ENCODE results near the gene CENPM. TPM values are rescaled to one million over a fixed set of nuclear protein-coding genes. Genes with fewer than 3 reads are reported as not detected.

The CENPM gene
- total RNA-seq, 2 donors from 2014 or later = 28.5 to 43.1 TPM

DNA sequence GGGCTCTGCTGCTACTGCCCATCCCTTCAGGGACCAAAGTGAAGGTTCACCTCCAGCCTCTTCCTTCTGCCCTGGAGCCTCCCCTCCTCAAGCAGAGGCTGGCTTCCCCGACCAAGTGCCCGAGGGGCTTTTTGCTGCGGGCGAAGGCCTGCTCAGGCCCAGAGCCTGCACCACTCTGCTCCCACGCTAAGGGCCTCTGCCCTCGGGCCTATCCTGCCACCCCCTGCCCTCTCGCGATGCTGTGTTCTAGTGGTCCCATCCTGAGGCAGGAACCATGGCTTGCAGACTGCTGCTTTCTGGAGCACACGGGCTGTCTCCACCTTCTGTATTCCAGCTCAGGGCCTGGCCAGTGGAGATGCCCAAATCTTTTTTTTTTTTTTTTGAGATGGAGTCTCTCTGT, 11.4 kb downstream of the CENPM start:
- Histone ChIP-seq H3K9ac (ENCODE audit: extremely low read depth, low read length, poor library complexity, severe bottlenecking) (no peak overlapping the region), H3K4me1 (ENCODE audit: control insufficient read depth, insufficient read depth, low read length) (no peaks in the 10 kb centered on the region), H3K9me3 (ENCODE audit: control insufficient read depth, low read length) (no peaks in the 10 kb centered on the region), H3K36me3 (ENCODE audit: control insufficient read depth, insufficient read depth, low read length) (peaks cover 8% of the 10 kb centered on the region), H3K27me3 (ENCODE audit: control insufficient read depth, insufficient read depth, low read length, poor library complexity, severe bottlenecking) (no peaks in the 10 kb centered on the region), H3K27ac (ENCODE audit: low read depth, low read length) (no peak overlapping the region), H3K4me3 (ENCODE audit: low read length) (no peak overlapping the region)
- H3K27me3 Mint-ChIP-seq (ENCODE audit: insufficient read depth) = no peaks in the 10 kb centered on the region
- no peak for DNase-seq
- no peak overlapping the region for H3K4me3 Mint-ChIP-seq
- H3K27ac Mint-ChIP-seq = no peak overlapping the region
- TF ChIP-seq, protein P1, sequence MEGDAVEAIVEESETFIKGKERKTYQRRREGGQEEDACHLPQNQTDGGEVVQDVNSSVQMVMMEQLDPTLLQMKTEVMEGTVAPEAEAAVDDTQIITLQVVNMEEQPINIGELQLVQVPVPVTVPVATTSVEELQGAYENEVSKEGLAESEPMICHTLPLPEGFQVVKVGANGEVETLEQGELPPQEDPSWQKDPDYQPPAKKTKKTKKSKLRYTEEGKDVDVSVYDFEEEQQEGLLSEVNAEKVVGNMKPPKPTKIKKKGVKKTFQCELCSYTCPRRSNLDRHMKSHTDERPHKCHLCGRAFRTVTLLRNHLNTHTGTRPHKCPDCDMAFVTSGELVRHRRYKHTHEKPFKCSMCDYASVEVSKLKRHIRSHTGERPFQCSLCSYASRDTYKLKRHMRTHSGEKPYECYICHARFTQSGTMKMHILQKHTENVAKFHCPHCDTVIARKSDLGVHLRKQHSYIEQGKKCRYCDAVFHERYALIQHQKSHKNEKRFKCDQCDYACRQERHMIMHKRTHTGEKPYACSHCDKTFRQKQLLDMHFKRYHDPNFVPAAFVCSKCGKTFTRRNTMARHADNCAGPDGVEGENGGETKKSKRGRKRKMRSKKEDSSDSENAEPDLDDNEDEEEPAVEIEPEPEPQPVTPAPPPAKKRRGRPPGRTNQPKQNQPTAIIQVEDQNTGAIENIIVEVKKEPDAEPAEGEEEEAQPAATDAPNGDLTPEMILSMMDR (conservative IDR thresholded peaks at IDR 0.05) = no peak
- 86 to 96% methylated on average over 8 to 9 of the region's 9 CpGs for WGBS, 2 experiments (ENCODE audit: insufficient coverage in 1 of 2, insufficient read length in 1 of 2)
- H3K36me3 Mint-ChIP-seq (ENCODE audit: low read depth) = peaks cover 25% of the 10 kb centered on the region
- no peaks in the 10 kb centered on the region for H3K4me1 Mint-ChIP-seq
- H3K9me3 Mint-ChIP-seq = no peaks in the 10 kb centered on the region

GRCh38 chr22:41935015-41935351, 12.0 kb downstream of the CENPM start:
- Mint-ChIP-seq H3K4me3 (no peak overlapping the region), H3K9me3 (no peaks in the 10 kb centered on the region), H3K27me3 (ENCODE audit: insufficient read depth) (no peaks in the 10 kb centered on the region), H3K4me1 (no peaks in the 10 kb centered on the region), H3K36me3 (ENCODE audit: low read depth) (peaks cover 22% of the 10 kb centered on the region), H3K27ac (no peak overlapping the region)
- no peak overlapping the region for H3K9ac ChIP-seq (ENCODE audit: extremely low read depth, low read length, poor library complexity, severe bottlenecking)
- no peaks in the 10 kb centered on the region for H3K27me3 ChIP-seq (ENCODE audit: control insufficient read depth, insufficient read depth, low read length, poor library complexity, severe bottlenecking)
- H3K4me3 ChIP-seq (ENCODE audit: low read length) = no peak overlapping the region
- peaks cover 8% of the 10 kb centered on the region for H3K36me3 ChIP-seq (ENCODE audit: control insufficient read depth, insufficient read depth, low read length)
- no peak for DNase-seq
- TF ChIP-seq, protein P1 (conservative IDR thresholded peaks at IDR 0.05) = no peak
- no peaks in the 10 kb centered on the region for H3K4me1 ChIP-seq (ENCODE audit: control insufficient read depth, insufficient read depth, low read length)
- H3K9me3 ChIP-seq (ENCODE audit: control insufficient read depth, low read length) = no peaks in the 10 kb centered on the region
- 88 to 100% methylated on average over 2 to 3 of the region's 4 CpGs for WGBS, 2 experiments (ENCODE audit: insufficient coverage in 1 of 2, insufficient read length in 1 of 2)
- H3K27ac ChIP-seq (ENCODE audit: low read depth, low read length) = no peak overlapping the region

DNA sequence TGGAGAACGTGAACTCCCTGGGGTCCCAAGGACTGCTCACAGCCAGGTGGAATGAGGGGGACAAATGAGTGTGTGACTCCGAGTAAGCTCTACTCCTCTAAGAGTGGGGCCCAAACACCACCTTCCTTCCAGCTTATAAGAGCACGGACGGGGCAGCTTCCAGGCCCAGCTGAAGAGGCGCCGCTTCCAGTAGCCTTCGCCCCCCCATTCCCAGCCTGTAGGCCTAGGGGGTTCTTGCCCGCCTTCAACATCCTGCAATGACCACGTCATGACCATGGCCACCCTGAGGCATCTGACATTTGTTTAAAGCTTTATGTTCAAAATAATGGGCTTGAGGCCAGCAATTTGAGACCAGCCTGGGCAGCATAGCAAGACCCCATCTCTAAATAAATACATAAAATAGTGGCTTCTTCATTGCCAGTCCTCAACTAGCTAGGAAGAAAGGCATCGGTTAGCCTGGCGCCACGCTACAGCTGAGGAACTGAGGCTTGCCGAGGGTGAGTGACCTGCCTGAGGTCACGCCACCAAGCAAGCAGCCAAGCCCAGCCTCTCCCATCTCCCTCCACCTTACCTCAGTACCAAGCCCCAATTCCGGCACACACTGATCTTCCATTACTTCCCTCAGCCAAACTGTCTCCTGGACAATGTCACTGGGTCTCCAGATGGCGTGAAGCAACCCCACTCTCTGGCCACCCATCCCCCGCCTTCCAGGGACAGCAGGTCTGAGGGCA, 12.5 kb downstream of the CENPM start:
- no peaks in the 10 kb centered on the region for H3K4me1 ChIP-seq (ENCODE audit: control insufficient read depth, insufficient read depth, low read length)
- Mint-ChIP-seq H3K9me3 (no peaks in the 10 kb centered on the region), H3K27me3 (ENCODE audit: insufficient read depth) (peaks cover under 1% of the 10 kb centered on the region), H3K27ac (no peak overlapping the region), H3K4me3 (no peak overlapping the region), H3K4me1 (no peaks in the 10 kb centered on the region), H3K36me3 (ENCODE audit: low read depth) (peaks cover 17% of the 10 kb centered on the region)
- no peak overlapping the region for H3K27ac ChIP-seq (ENCODE audit: low read depth, low read length)
- H3K4me3 ChIP-seq (ENCODE audit: low read length) = no peak overlapping the region
- DNase-seq = peak; percentile 52
- TF ChIP-seq, protein P1 (conservative IDR thresholded peaks at IDR 0.05) = no peak
- H3K9me3 ChIP-seq (ENCODE audit: control insufficient read depth, low read length) = no peaks in the 10 kb centered on the region
- no peak overlapping the region for H3K9ac ChIP-seq (ENCODE audit: extremely low read depth, low read length, poor library complexity, severe bottlenecking)
- H3K27me3 ChIP-seq (ENCODE audit: control insufficient read depth, insufficient read depth, low read length, poor library complexity, severe bottlenecking) = no peaks in the 10 kb centered on the region
- WGBS, 2 experiments (ENCODE audit: insufficient coverage in 1 of 2, insufficient read length in 1 of 2) = 95 to 98% methylated on average over 9 to 17 of the region's 17 CpGs
- H3K36me3 ChIP-seq (ENCODE audit: control insufficient read depth, insufficient read depth, low read length) = peaks cover 5% of the 10 kb centered on the region
